ENCODE measurements around the gene RASD2.

The RASD2 gene

DNA sequence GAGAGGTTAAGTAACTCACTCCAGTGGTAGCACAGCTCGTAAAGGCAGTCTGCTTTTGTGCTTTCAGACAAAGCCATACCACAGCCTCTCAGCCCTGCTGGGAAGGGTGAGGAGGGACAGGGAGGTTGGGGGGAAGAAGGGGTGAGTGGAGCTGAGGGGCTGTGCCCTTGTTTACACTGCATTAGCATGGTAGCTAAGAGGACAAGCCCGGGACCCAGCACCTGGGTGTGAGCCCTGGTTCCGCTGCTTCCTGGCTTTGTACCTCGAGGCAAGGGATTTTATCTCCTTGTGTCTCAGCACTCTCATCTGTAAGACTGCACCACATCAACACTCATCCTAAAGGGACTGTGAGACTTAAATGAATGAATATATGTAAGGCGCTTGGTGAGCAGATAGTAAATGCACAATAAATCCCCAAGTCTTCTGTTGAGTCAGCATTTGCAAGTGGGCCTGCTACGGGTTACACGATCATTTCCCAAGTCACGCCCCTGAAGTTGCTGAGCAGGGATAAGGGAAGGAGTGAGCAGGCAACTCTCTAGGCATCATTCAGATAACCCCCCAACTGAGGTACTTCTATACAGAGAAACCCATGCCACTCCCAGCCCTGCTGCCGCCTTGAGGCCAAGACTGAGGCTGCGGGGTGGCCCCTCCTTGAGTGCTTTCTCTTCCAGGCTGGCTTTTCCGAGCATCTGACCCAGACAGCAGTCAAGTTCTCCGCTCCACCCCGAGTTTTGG, 7.5 kb downstream of the RASD2 start:
- Histone ChIP-seq H3K9ac (ENCODE audit: low read length) (no peak overlapping the region), H3K4me1 (ENCODE audit: control insufficient read depth, insufficient read depth, low read length) (no peaks in the 10 kb centered on the region), H3K27me3 (ENCODE audit: control insufficient read depth, insufficient read depth, low read length) (peaks cover 9% of the 10 kb centered on the region), H3K9me3 (ENCODE audit: control insufficient read depth, low read length) (no peaks in the 10 kb centered on the region), H3K36me3 (ENCODE audit: control insufficient read depth, insufficient read depth, low read length) (no peaks in the 10 kb centered on the region), H3K4me3 (ENCODE audit: low read length) (no peak overlapping the region)

DNA sequence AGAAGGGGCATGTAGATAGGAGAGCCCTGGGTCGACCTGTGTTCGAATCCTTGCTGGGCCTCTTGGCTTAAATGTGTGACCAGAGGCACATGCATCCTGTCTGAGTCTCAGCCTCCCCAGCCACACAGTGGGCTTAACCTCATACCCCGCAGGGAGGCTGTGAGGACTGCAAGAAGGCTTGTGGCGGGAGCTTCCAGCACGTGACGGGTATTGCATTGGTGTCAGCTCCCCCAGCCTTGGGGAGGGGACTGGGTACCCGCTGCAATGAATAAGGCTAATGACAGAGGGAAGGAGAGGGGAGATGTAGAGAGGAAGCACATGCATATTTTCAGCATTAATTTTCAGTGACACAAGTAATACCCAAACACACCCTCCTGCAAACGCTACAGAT, 8.1 kb downstream of the RASD2 start:
- no peaks in the 10 kb centered on the region for H3K4me1 ChIP-seq (ENCODE audit: control insufficient read depth, insufficient read depth, low read length)
- H3K4me3 ChIP-seq (ENCODE audit: low read length), result no peak overlapping the region
- no peaks in the 10 kb centered on the region for H3K9me3 ChIP-seq (ENCODE audit: control insufficient read depth, low read length)
- peaks cover 7% of the 10 kb centered on the region for H3K27me3 ChIP-seq (ENCODE audit: control insufficient read depth, insufficient read depth, low read length)
- H3K9ac ChIP-seq (ENCODE audit: low read length), result no peak overlapping the region
- no peaks in the 10 kb centered on the region for H3K36me3 ChIP-seq (ENCODE audit: control insufficient read depth, insufficient read depth, low read length)

DNA sequence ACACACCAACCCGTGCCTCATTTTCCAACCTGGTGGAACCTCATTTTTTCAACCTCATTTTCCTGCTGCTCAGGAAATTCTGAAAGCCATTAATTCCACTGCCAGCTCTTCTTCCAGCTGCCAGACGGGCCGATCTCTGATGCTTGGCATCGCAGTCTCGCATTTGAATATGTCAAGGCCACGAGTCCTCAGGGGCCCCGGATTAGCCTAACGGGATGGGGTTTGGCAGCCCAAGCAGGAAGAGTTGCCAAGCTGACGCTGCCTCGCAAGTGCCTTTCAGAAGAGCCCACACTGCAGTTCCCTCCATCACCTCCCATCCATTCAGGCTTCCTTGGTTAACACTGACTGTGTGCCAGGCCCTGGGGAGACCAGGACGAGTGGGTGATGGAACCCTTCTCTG, 8.7 kb downstream of the RASD2 start:
- Histone ChIP-seq H3K9me3 (ENCODE audit: control insufficient read depth, low read length) (no peaks in the 10 kb centered on the region), H3K27me3 (ENCODE audit: control insufficient read depth, insufficient read depth, low read length) (peaks cover 3% of the 10 kb centered on the region), H3K4me3 (ENCODE audit: low read length) (no peak overlapping the region), H3K4me1 (ENCODE audit: control insufficient read depth, insufficient read depth, low read length) (no peaks in the 10 kb centered on the region), H3K36me3 (ENCODE audit: control insufficient read depth, insufficient read depth, low read length) (no peaks in the 10 kb centered on the region), H3K9ac (ENCODE audit: low read length) (no peak overlapping the region)

DNA sequence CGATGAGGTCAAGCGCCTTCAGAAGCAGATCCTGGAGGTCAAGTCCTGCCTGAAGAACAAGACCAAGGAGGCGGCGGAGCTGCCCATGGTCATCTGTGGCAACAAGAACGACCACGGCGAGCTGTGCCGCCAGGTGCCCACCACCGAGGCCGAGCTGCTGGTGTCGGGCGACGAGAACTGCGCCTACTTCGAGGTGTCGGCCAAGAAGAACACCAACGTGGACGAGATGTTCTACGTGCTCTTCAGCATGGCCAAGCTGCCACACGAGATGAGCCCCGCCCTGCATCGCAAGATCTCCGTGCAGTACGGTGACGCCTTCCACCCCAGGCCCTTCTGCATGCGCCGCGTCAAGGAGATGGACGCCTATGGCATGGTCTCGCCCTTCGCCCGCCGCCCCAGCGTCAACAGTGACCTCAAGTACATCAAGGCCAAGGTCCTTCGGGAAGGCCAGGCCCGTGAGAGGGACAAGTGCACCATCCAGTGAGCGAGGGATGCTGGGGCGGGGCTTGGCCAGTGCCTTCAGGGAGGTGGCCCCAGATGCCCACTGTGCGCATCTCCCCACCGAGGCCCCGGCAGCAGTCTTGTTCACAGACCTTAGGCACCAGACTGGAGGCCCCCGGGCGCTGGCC, 11.0 kb downstream of the RASD2 start:
- H3K9ac ChIP-seq (ENCODE audit: low read length), result no peak overlapping the region
- H3K27me3 ChIP-seq (ENCODE audit: control insufficient read depth, insufficient read depth, low read length), result no peaks in the 10 kb centered on the region
- H3K4me3 ChIP-seq (ENCODE audit: low read length), result no peak overlapping the region
- H3K36me3 ChIP-seq (ENCODE audit: control insufficient read depth, insufficient read depth, low read length), result no peaks in the 10 kb centered on the region
- H3K4me1 ChIP-seq (ENCODE audit: control insufficient read depth, insufficient read depth, low read length), result no peaks in the 10 kb centered on the region
- no peaks in the 10 kb centered on the region for H3K9me3 ChIP-seq (ENCODE audit: control insufficient read depth, low read length)

DNA sequence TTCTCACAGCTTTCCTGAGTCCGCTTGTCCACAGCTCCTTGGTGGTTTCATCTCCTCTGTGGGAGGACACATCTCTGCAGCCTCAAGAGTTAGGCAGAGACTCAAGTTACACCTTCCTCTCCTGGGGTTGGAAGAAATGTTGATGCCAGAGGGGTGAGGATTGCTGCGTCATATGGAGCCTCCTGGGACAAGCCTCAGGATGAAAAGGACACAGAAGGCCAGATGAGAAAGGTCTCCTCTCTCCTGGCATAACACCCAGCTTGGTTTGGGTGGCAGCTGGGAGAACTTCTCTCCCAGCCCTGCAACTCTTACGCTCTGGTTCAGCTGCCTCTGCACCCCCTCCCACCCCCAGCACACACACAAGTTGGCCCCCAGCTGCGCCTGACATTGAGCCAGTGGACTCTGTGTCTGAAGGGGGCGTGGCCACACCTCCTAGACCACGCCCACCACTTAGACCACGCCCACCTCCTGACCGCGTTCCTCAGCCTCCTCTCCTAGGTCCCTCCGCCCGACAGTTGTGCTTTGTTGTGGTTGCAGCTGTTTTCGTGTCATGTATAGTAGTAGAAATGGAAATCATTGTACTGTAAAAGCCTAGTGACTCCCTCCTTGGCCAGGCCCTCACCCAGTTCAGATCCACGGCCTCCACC, 11.7 kb downstream of the RASD2 start:
- Histone ChIP-seq H3K4me3 (ENCODE audit: low read length) (no peak overlapping the region), H3K9ac (ENCODE audit: low read length) (no peak overlapping the region), H3K9me3 (ENCODE audit: control insufficient read depth, low read length) (no peaks in the 10 kb centered on the region), H3K27me3 (ENCODE audit: control insufficient read depth, insufficient read depth, low read length) (no peaks in the 10 kb centered on the region), H3K36me3 (ENCODE audit: control insufficient read depth, insufficient read depth, low read length) (no peaks in the 10 kb centered on the region), H3K4me1 (ENCODE audit: control insufficient read depth, insufficient read depth, low read length) (no peaks in the 10 kb centered on the region)

DNA sequence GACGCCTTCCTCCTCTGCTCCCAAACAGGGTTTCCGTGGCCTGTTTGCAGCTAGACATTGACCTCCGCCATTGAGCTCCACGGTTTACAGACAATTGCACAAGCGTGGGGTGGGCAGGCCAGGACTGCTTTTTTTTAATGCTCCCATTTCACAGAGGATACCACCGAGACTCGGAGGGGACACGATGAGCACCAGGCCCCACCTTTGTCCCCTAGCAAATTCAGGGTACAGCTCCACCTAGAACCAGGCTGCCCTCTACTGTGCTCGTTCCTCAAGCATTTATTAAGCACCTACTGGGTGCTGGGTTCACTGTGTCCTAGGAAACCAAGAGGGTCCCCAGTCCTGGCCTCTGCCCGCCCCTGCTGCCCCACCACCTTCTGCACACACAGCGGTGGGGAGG, 12.2 kb downstream of the RASD2 start:
- H3K36me3 ChIP-seq (ENCODE audit: control insufficient read depth, insufficient read depth, low read length), result no peaks in the 10 kb centered on the region
- H3K4me1 ChIP-seq (ENCODE audit: control insufficient read depth, insufficient read depth, low read length), result no peaks in the 10 kb centered on the region
- no peak overlapping the region for H3K4me3 ChIP-seq (ENCODE audit: low read length)
- H3K9me3 ChIP-seq (ENCODE audit: control insufficient read depth, low read length), result no peaks in the 10 kb centered on the region
- no peak overlapping the region for H3K9ac ChIP-seq (ENCODE audit: low read length)
- H3K27me3 ChIP-seq (ENCODE audit: control insufficient read depth, insufficient read depth, low read length), result no peaks in the 10 kb centered on the region

DNA sequence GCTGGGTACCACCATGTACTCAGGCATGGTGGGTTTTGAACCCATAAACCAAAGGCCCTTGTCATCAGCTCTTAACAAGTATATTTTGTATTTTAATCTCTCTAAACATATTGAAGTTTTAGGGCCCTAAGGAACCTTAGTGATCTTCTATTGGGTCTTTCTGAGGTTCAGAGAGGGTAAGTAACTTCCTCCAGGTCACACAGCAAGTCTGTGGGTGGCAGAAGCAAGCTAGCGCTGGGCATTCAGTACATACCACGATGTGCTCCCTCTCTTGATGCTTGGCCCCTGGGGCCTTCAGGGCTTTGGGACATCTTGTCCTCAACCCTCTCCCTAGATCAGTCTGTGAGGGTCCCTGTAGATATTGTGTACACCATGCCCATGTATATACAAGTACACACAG, 12.7 kb downstream of the RASD2 start:
- H3K9ac ChIP-seq (ENCODE audit: low read length), result no peak overlapping the region
- H3K27me3 ChIP-seq (ENCODE audit: control insufficient read depth, insufficient read depth, low read length), result no peaks in the 10 kb centered on the region
- H3K4me3 ChIP-seq (ENCODE audit: low read length), result no peak overlapping the region
- no peaks in the 10 kb centered on the region for H3K4me1 ChIP-seq (ENCODE audit: control insufficient read depth, insufficient read depth, low read length)
- H3K36me3 ChIP-seq (ENCODE audit: control insufficient read depth, insufficient read depth, low read length), result no peaks in the 10 kb centered on the region
- no peaks in the 10 kb centered on the region for H3K9me3 ChIP-seq (ENCODE audit: control insufficient read depth, low read length)

DNA sequence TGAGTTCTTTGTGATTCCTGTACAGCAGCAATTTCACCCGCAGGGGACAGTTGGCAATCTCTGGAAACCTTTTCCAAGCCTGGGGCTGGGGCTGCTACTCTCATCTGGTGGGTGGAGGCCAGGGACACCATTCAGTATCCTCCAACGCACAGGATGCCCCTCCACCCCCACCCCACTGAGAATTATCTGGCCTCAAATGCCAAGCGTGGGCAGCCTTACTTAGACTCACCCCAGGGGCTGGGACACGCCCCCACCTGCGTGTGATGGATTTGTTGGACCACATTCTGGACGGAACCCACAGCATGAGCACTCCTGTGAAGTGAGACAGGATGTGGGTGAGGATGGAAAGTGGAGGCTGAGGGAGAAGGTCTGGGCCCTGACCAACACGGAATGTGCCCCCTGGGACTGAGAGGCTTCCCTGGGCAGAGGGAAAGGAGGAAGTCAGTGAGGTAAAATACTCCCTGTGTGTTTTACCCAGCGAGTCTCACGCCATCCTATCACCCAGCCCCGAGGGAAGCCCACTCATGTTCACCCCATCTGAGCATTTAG, 13.7 kb downstream of the RASD2 start:
- Histone ChIP-seq H3K27me3 (ENCODE audit: control insufficient read depth, insufficient read depth, low read length) (no peaks in the 10 kb centered on the region), H3K4me3 (ENCODE audit: low read length) (no peak overlapping the region), H3K9ac (ENCODE audit: low read length) (no peak overlapping the region), H3K9me3 (ENCODE audit: control insufficient read depth, low read length) (no peaks in the 10 kb centered on the region), H3K4me1 (ENCODE audit: control insufficient read depth, insufficient read depth, low read length) (no peaks in the 10 kb centered on the region), H3K36me3 (ENCODE audit: control insufficient read depth, insufficient read depth, low read length) (no peaks in the 10 kb centered on the region)

DNA sequence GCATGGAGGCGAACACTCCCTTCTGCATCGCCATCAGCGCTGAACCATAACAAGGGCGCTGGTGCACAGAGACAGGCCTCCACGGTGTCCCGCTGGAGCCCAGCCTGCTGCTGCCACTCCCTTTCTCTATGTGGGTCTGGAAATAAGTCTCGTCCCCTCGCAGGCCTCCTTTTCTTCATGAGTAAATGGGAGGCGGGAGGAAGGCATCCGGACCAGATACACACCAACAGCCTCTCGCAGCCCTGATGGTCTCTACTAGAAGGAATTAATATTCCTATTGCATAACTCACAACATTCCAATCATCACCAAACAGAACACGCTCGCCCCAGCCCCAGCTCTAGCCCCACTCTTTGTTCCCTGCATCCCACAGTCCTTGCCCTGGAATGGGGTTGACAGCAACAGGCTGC, 14.9 kb downstream of the RASD2 start:
- Histone ChIP-seq H3K9me3 (ENCODE audit: control insufficient read depth, low read length) (no peaks in the 10 kb centered on the region), H3K4me1 (ENCODE audit: control insufficient read depth, insufficient read depth, low read length) (no peaks in the 10 kb centered on the region), H3K4me3 (ENCODE audit: low read length) (no peak overlapping the region), H3K27me3 (ENCODE audit: control insufficient read depth, insufficient read depth, low read length) (no peaks in the 10 kb centered on the region), H3K36me3 (ENCODE audit: control insufficient read depth, insufficient read depth, low read length) (no peaks in the 10 kb centered on the region), H3K9ac (ENCODE audit: low read length) (no peak overlapping the region)

DNA sequence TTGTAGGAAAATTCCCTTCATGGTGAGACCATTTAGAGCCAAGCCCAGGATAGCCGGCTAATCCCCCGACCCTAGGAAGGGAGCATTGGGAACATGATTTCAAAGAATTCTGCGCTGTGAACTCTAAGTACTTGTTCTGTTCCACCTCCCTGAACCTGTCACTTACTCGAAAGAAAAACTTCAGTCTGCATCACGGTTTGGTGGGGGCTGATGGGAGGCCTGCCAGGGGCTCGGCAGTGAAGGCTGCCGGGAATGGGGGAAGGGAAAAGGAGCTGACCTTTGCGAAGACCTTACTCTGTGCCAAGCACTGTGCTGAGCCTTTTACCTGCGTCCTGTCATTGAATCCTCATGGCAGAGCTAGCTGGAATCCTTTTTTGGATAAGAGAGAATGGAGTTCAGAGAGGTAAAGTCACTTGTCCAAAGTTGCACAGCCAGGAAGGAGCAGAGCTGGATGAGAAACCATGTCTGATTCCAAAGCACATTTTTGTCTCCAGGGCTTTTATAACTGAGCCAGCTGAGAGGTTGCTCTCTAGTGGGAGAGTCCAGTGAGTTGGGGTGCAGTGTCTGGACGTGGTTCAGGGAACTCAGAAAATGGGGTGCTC, 15.4 kb downstream of the RASD2 start:
- H3K27me3 ChIP-seq (ENCODE audit: control insufficient read depth, insufficient read depth, low read length), result no peaks in the 10 kb centered on the region
- no peak overlapping the region for H3K9ac ChIP-seq (ENCODE audit: low read length)
- H3K4me3 ChIP-seq (ENCODE audit: low read length), result no peak overlapping the region
- no peaks in the 10 kb centered on the region for H3K4me1 ChIP-seq (ENCODE audit: control insufficient read depth, insufficient read depth, low read length)
- H3K36me3 ChIP-seq (ENCODE audit: control insufficient read depth, insufficient read depth, low read length), result no peaks in the 10 kb centered on the region
- no peaks in the 10 kb centered on the region for H3K9me3 ChIP-seq (ENCODE audit: control insufficient read depth, low read length)

DNA sequence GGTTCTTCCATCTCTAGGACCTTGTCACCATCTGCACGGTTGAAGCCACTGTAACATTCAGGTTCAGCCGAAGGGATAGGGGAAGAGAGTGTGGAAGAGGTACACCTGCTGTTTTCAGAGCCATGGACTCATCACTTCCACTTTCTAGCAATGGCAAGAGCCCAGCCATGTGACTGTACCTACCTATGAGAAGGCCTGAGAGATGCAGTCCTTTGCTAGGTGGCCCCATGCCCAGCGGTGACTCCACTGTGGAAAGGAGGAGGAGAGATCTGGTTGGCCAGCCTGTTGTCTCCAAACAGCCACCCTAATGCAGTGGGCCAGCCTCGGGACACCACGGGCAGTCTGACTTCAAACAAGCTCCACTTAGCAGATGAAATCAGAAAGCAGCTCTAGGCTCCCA, 16.0 kb downstream of the RASD2 start:
- Histone ChIP-seq H3K27me3 (ENCODE audit: control insufficient read depth, insufficient read depth, low read length) (peaks cover 3% of the 10 kb centered on the region), H3K36me3 (ENCODE audit: control insufficient read depth, insufficient read depth, low read length) (no peaks in the 10 kb centered on the region), H3K4me1 (ENCODE audit: control insufficient read depth, insufficient read depth, low read length) (no peaks in the 10 kb centered on the region), H3K9ac (ENCODE audit: low read length) (no peak overlapping the region), H3K4me3 (ENCODE audit: low read length) (no peak overlapping the region), H3K9me3 (ENCODE audit: control insufficient read depth, low read length) (no peaks in the 10 kb centered on the region)

DNA sequence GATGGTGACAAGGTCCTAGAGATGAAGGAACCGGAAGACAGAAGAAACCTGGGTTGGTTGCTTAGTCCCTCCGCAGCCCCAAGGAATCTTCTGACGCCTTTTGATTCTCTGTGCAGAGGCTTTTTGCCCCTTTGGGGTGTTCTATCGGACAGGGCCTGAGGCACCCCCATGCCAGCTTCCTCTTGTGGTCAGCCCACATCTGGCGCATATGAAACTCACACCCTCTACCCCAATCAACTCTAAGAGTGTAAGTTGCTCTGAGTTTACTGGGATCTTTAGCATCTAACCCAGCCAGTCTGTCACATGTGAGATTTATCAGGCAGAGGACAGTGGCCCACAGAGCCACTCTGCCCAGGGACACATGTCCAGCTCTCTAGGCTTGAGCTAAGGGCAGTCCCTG, 17.4 kb downstream of the RASD2 start:
- H3K27me3 ChIP-seq (ENCODE audit: control insufficient read depth, insufficient read depth, low read length), result peaks cover 7% of the 10 kb centered on the region
- no peak overlapping the region for H3K9ac ChIP-seq (ENCODE audit: low read length)
- no peaks in the 10 kb centered on the region for H3K36me3 ChIP-seq (ENCODE audit: control insufficient read depth, insufficient read depth, low read length)
- H3K9me3 ChIP-seq (ENCODE audit: control insufficient read depth, low read length), result no peaks in the 10 kb centered on the region
- no peaks in the 10 kb centered on the region for H3K4me1 ChIP-seq (ENCODE audit: control insufficient read depth, insufficient read depth, low read length)
- no peak overlapping the region for H3K4me3 ChIP-seq (ENCODE audit: low read length)

All from mucosa of stomach (tissue), 1 donor.